ENCODE measurements around the gene SH3D19. TPM values are rescaled to one million over a fixed set of nuclear protein-coding genes. Genes with fewer than 3 reads are reported as not detected.

SH3D19 gene
- polyA plus RNA-seq, 2 of the 4 experiments (the other 2 are of a cell fraction): 15.3 to 22.9 TPM

GRCh38 chr4:151144329-151145072 is 180.9 kb downstream of the SH3D19 start:
- DNase-seq (ENCODE audit: low read depth in 1 of 2, low spot score in 1 of 2) (no peak), ATAC-seq (no peak; a peak in 1 of 6 replicates), FAIRE-seq (no peak)
- H3K4me2 ChIP-seq: no peak overlapping the region
- H3K4me1 ChIP-seq: no peaks in the 10 kb centered on the region
- TF ChIP-seq ESRRA (IDR thresholded peaks at IDR 0.05; ENCODE audit: borderline replicate concordance, low read length): no peak
- no peak for TF ChIP-seq MAFK (IDR thresholded peaks at IDR 0.05; ENCODE audit: partially characterized antibody)
- no peak for TF ChIP-seq NR3C1 (IDR thresholded peaks at IDR 0.05)
- no peak for TF ChIP-seq BHLHE40 (IDR thresholded peaks at IDR 0.05; ENCODE audit: low read depth, low read length)
- TF ChIP-seq POLR2A (IDR thresholded peaks at IDR 0.05; ENCODE audit: low read length): no peak
- TF ChIP-seq BCL3 (IDR thresholded peaks at IDR 0.05): no peak
- no peak for TF ChIP-seq REST (IDR thresholded peaks at IDR 0.05)
- TF ChIP-seq CHD2 (IDR thresholded peaks at IDR 0.05; ENCODE audit: low read length, partially characterized antibody): no peak
- TF ChIP-seq HOXA7 (CRISPR knock-in tag; IDR thresholded peaks at IDR 0.05): no peak
- no peaks in the 10 kb centered on the region for H3K9me3 ChIP-seq
- ChIA-PET POLR2A (no interaction called here), CTCF (interaction anchor here (1.5 kb wide), 1 partner anchor 27 kb away, joined by 4 read pairs; no protein-coding TSS in a partner anchor)
- H3K27ac ChIP-seq: no peak overlapping the region
- no peak overlapping the region for H3K4me3 ChIP-seq
- 96% methylated on average over 5 of the region's 5 CpGs for WGBS (ENCODE audit: missing lambda C conversion rate)

GRCh38 chr4:151143811-151144210 is 181.6 kb downstream of the SH3D19 start:
- Histone ChIP-seq H3K27ac (no peak overlapping the region), H3K4me2 (no peak overlapping the region), H3K4me3 (no peak overlapping the region), H3K4me1 (no peaks in the 10 kb centered on the region), H3K9me3 (no peaks in the 10 kb centered on the region)
- CTCF ChIA-PET: interaction anchor here (1.5 kb wide), 1 partner anchor 27 kb away, joined by 4 read pairs; no protein-coding TSS in a partner anchor
- WGBS (ENCODE audit: missing lambda C conversion rate): 91% methylated on average over 3 of the region's 3 CpGs
- ATAC-seq (no peak), DNase-seq (ENCODE audit: low read depth in 1 of 2, low spot score in 1 of 2) (no peak), FAIRE-seq (no peak)
- TF ChIP-seq EHF (CRISPR knock-in tag; IDR thresholded peaks at IDR 0.05) (no peak), RCOR1 (IDR thresholded peaks at IDR 0.05; ENCODE audit: low read depth, low read length) (no peak), SREBF2 (IDR thresholded peaks at IDR 0.05) (no peak), NFE2L2 (conservative IDR thresholded peaks at IDR 0.05; ENCODE audit: low read length) (no peak), HDAC2 (IDR thresholded peaks at IDR 0.05) (no peak)
- TF ChIP-seq, protein P1, sequence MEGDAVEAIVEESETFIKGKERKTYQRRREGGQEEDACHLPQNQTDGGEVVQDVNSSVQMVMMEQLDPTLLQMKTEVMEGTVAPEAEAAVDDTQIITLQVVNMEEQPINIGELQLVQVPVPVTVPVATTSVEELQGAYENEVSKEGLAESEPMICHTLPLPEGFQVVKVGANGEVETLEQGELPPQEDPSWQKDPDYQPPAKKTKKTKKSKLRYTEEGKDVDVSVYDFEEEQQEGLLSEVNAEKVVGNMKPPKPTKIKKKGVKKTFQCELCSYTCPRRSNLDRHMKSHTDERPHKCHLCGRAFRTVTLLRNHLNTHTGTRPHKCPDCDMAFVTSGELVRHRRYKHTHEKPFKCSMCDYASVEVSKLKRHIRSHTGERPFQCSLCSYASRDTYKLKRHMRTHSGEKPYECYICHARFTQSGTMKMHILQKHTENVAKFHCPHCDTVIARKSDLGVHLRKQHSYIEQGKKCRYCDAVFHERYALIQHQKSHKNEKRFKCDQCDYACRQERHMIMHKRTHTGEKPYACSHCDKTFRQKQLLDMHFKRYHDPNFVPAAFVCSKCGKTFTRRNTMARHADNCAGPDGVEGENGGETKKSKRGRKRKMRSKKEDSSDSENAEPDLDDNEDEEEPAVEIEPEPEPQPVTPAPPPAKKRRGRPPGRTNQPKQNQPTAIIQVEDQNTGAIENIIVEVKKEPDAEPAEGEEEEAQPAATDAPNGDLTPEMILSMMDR (IDR thresholded peaks at IDR 0.05): no peak
- POLR2A ChIA-PET: no interaction called here

GRCh38 chr4:151143162-151143561 is 182.2 kb downstream of the SH3D19 start:
- no peak overlapping the region for H3K4me2 ChIP-seq
- CTCF ChIA-PET: no interaction called here
- no peak for ATAC-seq
- no peak for FAIRE-seq
- H3K27ac ChIP-seq: no peak overlapping the region
- H3K4me1 ChIP-seq: no peaks in the 10 kb centered on the region
- no peaks in the 10 kb centered on the region for H3K9me3 ChIP-seq
- WGBS (ENCODE audit: missing lambda C conversion rate): 89% methylated on average over 2 of the region's 2 CpGs
- POLR2A ChIA-PET: no interaction called here
- H3K4me3 ChIP-seq: no peak overlapping the region
- no peak for DNase-seq (ENCODE audit: low read depth in 1 of 2, low spot score in 1 of 2)
- TF ChIP-seq BCL3 (IDR thresholded peaks at IDR 0.05) (no peak), FOSB (CRISPR knock-in tag; IDR thresholded peaks at IDR 0.05) (no peak), MAFK (IDR thresholded peaks at IDR 0.05; ENCODE audit: partially characterized antibody) (no peak), RNF2 (IDR thresholded peaks at IDR 0.05; ENCODE audit: borderline replicate concordance, low read depth) (no peak), CBX2 (IDR thresholded peaks at IDR 0.05; ENCODE audit: borderline replicate concordance, low read depth) (no peak), NFE2L2 (conservative IDR thresholded peaks at IDR 0.05; ENCODE audit: low read length) (no peak), FOSL2 (IDR thresholded peaks at IDR 0.05) (no peak), FOSL2 (CRISPR knock-in tag; IDR thresholded peaks at IDR 0.05) (no peak), SMC3 (IDR thresholded peaks at IDR 0.05) (no peak), EP300 (IDR thresholded peaks at IDR 0.05) (no peak), PBX3 (IDR thresholded peaks at IDR 0.05) (no peak), RFX5 (IDR thresholded peaks at IDR 0.05) (no peak), HOXB13 (CRISPR knock-in tag; IDR thresholded peaks at IDR 0.05; ENCODE audit: low read depth) (no peak), PHF8 (IDR thresholded peaks at IDR 0.05; ENCODE audit: borderline replicate concordance, low read depth) (no peak), EHF (CRISPR knock-in tag; IDR thresholded peaks at IDR 0.05) (no peak)

All from A549 (cell line).